GM18498 (cell line): ENCODE measurements around the gene PCYT2.

ENCODE experiments used
- ATAC-seq: cut with Tn5 transposase; IDR thresholded peaks from one replicate; pipeline ENCODE4 v1.9.1; 2021; ENCODE audit warnings: mild to moderate bottlenecking, moderate library complexity; ENCODE audit not compliant: unreplicated experiment

The PCYT2 gene

DNA sequence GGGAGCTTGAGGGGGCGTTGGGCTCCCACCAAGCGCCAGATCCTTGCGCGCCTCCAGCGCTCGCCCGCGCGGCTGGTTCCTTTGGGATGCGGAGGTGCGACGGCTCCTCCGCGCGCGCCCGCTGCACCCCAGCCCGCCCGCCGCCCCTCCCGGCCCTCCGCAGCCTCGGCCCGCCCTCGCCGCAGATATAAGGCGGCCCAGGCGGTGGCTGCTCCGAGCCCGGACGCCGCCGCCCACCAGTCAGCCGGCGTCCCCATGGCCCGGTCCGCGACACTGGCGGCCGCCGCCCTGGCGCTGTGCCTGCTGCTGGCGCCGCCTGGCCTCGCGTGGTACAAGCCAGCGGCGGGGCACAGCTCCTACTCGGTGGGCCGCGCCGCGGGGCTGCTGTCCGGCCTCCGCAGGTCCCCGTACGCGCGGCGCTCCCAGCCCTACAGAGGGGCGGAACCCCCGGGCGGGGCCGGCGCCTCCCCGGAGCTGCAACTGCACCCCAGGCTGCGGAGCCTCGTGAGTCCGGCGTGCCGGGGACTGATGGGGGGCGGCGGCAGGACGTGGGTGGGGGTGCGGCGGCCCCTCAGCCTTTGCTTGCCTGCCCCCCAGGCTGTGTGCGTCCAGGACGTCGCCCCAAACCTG, 9.1 kb downstream of the PCYT2 start, which contains the start of gene NPB:
NPB (plus strand) TSS at position 216 of the 630 bp plus-strand sequence; CDS start at position 256, 40 bp downstream.
- no peak for ATAC-seq

DNA sequence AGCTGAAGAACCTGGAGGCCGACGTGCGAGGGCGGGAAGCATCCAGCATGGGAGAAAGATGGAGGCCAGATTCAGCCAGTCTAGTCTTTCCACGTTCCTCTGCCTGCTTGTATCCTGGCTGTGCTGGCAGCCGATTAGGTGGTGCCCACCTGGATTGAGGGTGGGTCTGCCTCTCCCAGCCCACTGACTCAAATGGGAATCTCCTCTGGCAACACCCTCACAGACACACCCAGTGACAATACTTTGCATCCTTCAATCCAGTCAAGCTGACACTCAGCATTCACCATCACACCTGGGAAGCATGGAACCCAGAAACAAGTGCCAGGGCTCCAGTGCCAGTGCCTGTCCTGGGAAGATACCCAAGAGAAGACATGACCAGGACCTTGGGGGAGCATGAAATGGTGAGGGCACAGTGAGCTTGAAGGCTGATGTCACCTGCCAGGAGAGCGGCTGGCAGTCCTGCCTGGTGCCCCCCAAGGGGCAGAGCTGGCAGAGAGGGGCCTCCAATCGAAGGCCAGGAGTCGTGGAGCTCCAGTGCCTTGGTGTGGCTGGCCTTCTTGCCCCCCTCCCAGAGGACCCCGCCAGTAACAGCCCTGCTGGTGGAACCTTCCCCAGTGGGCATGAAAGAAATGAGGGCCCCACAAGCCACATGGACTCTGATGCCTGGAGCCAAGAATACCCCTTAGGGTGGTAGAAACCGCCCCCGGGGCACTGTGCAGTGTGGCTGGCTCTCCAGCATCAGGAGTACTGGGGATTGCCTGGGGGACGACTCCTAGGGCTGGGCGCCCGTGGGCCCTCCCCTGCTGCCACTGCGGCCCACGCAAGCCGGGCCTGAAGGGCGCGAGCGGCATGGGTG, 9.8 kb downstream of the PCYT2 start:
- no peak for ATAC-seq

DNA sequence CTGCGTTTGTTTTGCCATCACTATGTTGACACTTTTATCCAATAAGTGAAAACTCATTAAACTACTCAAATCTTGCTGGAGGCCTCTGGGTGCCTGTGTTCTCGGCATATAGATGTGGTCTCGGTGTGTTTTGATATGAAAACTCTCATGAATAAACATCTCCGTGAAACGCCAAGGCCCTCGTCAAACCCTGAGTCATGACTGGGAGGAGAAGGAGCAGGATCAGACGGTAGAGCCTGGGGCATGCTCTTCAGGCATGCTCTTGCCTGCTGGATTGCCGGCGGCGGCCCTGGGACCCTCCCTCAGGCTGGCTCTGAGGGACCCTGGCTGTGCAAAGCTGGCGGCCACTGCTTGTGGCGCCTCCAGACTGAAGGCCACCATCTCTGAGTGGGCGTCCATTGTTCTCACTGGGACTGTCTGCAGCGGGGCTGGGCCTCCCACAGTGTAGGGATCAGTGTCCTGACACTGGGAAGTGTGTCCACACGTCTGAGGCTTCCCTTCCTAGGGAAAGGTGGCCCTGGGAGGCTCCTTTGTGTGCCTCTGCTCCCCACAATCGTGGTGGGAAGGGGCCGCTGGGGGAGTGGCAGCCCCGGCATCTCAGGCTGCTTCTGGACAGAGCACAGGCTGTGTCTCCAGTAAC, 10.9 kb downstream of the PCYT2 start:
- no peak for ATAC-seq

- ATAC-seq = no peak
Measured at GRCh38 chr17:81899514-81900166, 11.6 kb downstream of the PCYT2 start.

DNA sequence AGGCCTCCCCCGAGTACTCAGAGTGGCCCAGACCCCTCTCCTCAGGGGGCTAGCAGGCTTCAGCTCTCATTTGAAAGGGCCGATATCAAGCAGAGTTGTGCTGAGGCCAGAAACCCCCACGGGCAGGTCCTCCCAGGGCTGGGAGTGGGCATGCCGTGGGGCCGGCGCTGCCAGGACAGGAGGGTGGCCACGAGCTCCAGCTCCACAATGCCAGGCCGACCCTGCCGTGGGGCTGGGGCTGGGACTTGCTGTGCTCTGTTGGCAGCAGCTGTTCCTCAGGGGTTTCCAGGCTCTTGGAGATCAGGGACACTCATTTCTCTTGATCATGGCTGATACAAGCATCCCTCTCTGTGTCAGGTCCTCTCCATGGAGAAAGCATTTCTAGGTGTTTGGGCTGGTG, 12.3 kb downstream of the PCYT2 start:
- ATAC-seq = no peak

GRCh38 chr17:81898029-81898866, 13.0 kb downstream of the PCYT2 start:
- no peak for ATAC-seq

DNA sequence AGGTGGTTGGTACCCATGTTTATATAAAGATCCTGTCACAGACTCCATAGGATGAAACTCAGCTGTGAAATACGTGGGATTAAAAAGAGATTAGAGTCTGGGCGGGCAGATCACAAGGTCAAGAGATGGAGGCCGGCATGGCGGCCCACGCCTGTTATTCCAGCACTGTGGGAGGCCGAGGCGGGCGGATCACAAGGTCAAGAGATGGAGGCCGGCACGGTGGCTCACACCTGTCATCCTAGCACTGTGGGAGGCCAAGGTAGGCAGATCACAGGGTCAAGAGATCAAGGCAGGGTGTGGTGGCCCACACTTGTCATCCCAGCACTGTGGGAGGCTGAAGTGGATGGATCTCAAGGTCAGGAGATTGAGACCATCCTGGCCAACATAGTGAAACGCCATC, 15.8 kb downstream of the PCYT2 start:
- ATAC-seq = no peak

- ATAC-seq = no peak
Measured at GRCh38 chr17:81891303-81891552, 20.0 kb downstream of the PCYT2 start.

- no peak for ATAC-seq
Measured at GRCh38 chr17:81890447-81891302, 20.5 kb downstream of the PCYT2 start.

DNA sequence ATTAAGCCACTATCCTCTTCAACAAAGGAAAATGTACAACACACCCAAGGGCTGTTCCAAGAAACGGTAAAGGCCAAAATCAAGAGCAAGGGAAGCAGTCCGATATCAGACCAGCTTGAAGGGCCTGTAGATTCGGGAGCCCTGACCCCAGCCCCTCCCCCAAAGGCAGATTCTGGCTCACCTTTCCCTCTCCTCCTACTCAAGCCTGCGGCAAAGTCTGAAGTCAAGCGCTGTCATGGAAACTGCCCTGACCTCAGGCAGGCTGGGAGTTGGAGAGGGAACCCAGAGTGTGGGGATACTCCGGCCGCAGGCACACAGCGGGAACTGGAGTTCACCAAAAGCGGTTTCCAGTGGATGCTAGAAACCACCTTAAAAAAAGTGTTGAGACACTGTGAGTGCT, 21.6 kb downstream of the PCYT2 start:
- ATAC-seq = no peak

GRCh38 chr17:81888988-81889595, 22.1 kb downstream of the PCYT2 start:
- no peak for ATAC-seq

- no peak for ATAC-seq
Measured at GRCh38 chr17:81888105-81888987, 22.9 kb downstream of the PCYT2 start.

- no peak for ATAC-seq
Measured at GRCh38 chr17:81885869-81886548, 25.2 kb downstream of the PCYT2 start.

DNA sequence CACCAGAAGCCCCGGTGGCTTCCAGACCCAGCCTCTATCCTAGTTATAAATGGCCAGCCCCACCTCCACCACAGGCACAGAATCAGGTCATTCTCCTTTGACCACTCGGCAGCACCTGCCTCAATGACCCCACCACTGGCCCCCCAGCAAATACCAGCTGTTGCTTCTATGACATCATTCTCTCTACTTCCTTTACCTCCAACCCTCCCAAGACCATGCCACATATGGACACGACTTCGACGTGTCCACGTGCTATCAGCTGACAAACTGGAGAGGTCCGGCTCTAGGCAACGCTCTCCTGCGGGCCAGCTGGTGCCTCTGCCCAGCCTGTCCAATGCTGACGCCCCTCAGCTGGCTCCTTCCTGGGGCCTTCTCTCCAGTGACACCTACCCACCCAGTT, 25.7 kb downstream of the PCYT2 start:
- ATAC-seq = no peak

DNA sequence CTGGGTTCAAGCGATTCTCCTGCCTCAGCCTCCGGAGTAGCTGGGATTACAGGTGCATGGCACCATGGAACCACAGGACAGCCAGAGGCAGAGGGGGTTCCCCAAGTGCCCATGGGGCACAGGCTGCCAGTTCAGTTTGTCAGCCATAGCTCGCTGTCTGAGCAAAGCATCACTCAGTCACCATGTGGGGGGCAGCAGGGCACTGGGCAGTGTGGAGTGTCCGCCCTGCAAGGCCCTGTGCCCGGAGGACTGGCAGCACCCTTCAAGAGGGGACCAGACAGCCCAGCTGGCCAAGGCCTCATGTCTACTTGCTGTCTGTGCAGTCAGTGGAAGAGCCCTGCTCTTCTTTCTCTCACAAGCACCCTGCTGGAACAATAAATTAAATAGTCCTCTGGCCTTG, 26.2 kb downstream of the PCYT2 start:
- ATAC-seq = no peak

GRCh38 chr17:81884520-81884919, 26.7 kb downstream of the PCYT2 start:
- no peak for ATAC-seq

DNA sequence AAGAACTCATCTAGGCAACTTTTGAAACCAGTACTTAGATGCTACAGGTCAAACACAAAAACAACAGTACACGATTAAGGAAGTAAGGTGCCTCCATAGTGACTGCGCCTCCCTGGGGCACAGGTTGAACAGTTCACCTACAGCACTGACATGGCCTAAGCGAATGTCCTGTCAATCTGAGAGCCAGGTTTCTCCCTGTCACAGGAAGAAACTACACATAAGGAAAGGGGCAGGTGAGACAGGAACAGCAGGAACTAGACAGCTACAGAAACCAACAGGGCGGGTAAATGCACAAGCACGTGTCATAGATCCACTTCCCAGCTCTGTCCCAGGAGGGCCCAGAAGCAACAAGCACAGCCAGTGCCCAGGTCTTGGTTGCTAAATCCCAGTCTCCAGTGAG, 32.1 kb downstream of the PCYT2 start:
- ATAC-seq = no peak

DNA sequence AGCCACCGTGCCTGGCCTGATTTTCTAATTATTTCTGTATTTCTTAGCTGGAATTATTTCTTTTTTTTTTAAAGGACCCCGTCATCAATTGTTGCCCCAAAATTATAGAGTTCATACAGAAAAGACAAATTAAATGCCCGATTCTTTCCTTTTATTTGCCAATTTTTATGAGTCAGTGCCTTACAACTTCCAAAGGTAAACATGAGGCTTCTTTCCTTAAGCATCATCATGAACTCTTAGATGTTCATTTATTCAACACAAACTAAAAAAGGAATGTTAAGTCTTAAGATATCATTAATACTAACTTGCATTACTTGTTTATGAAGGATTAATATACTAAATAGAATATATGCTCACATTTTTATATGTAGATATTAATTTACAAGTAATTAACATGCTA, 32.9 kb downstream of the PCYT2 start:
- no peak for ATAC-seq
